ENCODE measurements around the gene NMNAT1. TPM values are rescaled to one million over a fixed set of nuclear protein-coding genes. Genes with fewer than 3 reads are reported as not detected.

Gene NMNAT1
- total RNA-seq, 1 experiment from 2014 or later = 2.8 TPM

GRCh38 chr1:9903801-9904527, 39.3 kb upstream of the NMNAT1 start:
- Mint-ChIP-seq H3K27ac (no peak overlapping the region), H3K4me3 (no peak overlapping the region), H3K9me3 (no peaks in the 10 kb centered on the region), H3K4me1 (peaks cover 9 to 25% of the 10 kb centered on the region in 2 experiments), H3K36me3 (ENCODE audit: insufficient read depth in 1 of 3, low read depth in 3 of 3) (no peaks in the 10 kb centered on the region; a peak in 1 of 7 replicates), H3K27me3 (ENCODE audit: low read depth) (no peaks in the 10 kb centered on the region)
- Histone ChIP-seq H2BK15ac (ENCODE audit: low read depth, low read length) (no peak overlapping the region), H3K23me2 (ENCODE audit: insufficient read length, low read depth, low read length, poor library complexity, severe bottlenecking) (no peaks in the 10 kb centered on the region), H2BK120ac (ENCODE audit: low read depth, low read length, poor library complexity, severe bottlenecking) (no peak overlapping the region), H2BK12ac (ENCODE audit: insufficient read length, low read depth, low read length) (no peak overlapping the region), H3K9me3 (ENCODE audit: control insufficient read depth, low read depth, low read length) (no peaks in the 10 kb centered on the region), H4K91ac (ENCODE audit: insufficient read length, low read depth, low read length) (no peak overlapping the region), H2BK5ac (ENCODE audit: insufficient read length, low read length) (no peak overlapping the region), H3K56ac (ENCODE audit: insufficient read length, low read depth, low read length) (no peak overlapping the region), H4K8ac (replicated peaks; ENCODE audit: insufficient read length, low read depth, low read length) (no peak overlapping the region), H3K79me2 (ENCODE audit: insufficient read depth, low read length) (peaks cover 2% of the 10 kb centered on the region; the same call in 1 of the 2 replicates), H3K4ac (ENCODE audit: low read depth, low read length) (no peak overlapping the region), H2BK20ac (ENCODE audit: low read depth, low read length, poor library complexity, severe bottlenecking) (no peak overlapping the region), H3K4me1 (ENCODE audit: insufficient read depth, low read length) (0 out of 2 replicates have a peak, but pooled peaks cover 1% of the 10 kb centered on the region), H3K79me1 (ENCODE audit: insufficient read depth, low read depth, low read length, poor library complexity, severe bottlenecking) (no peaks in the 10 kb centered on the region), H3K23ac (ENCODE audit: insufficient read length, low read depth, low read length) (no peak overlapping the region), H4K20me1 (ENCODE audit: control insufficient read depth, insufficient read depth, insufficient read length) (no peaks in the 10 kb centered on the region), H2AFZ (ENCODE audit: low read length) (no peak overlapping the region), H3K4me2 (ENCODE audit: insufficient read depth, insufficient read length, low read length) (no peak overlapping the region), H3K27me3 (ENCODE audit: insufficient read depth, low read length) (no peaks in the 10 kb centered on the region), H4K5ac (ENCODE audit: insufficient read length, low read depth, low read length) (no peak overlapping the region), H3K9ac (ENCODE audit: extremely low read depth, insufficient read length, low read length) (no peak overlapping the region), H3T11ph (ENCODE audit: low read length) (no peak overlapping the region), H3K27ac (ENCODE audit: insufficient read length, low read depth, low read length) (no peak overlapping the region), H3K18ac (ENCODE audit: insufficient read length, low read depth, low read length) (no peak overlapping the region), H2AK5ac (ENCODE audit: insufficient read length, low read length) (no peak overlapping the region), H3K14ac (ENCODE audit: insufficient read depth, low read length) (no peak overlapping the region)
- TF ChIP-seq, protein P1, sequence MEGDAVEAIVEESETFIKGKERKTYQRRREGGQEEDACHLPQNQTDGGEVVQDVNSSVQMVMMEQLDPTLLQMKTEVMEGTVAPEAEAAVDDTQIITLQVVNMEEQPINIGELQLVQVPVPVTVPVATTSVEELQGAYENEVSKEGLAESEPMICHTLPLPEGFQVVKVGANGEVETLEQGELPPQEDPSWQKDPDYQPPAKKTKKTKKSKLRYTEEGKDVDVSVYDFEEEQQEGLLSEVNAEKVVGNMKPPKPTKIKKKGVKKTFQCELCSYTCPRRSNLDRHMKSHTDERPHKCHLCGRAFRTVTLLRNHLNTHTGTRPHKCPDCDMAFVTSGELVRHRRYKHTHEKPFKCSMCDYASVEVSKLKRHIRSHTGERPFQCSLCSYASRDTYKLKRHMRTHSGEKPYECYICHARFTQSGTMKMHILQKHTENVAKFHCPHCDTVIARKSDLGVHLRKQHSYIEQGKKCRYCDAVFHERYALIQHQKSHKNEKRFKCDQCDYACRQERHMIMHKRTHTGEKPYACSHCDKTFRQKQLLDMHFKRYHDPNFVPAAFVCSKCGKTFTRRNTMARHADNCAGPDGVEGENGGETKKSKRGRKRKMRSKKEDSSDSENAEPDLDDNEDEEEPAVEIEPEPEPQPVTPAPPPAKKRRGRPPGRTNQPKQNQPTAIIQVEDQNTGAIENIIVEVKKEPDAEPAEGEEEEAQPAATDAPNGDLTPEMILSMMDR (conservative IDR thresholded peaks at IDR 0.05) = no peak
- no peak for DNase-seq
- no CpG with 5 or more reads among the region's 9 CpGs for WGBS (ENCODE audit: extremely low coverage, insufficient read length, low lambda C conversion rate)
